Measurements from ENCODE around the gene OTUD7B.
A peak's percentile ranks its signal among the peaks of the same experiment; 100 is the strongest.

Gene OTUD7B

GRCh38 chr1:150010393-150011115 is at the start of gene OTUD7B (continued):
- no peak for TF ChIP-seq ZNF114 (tag by site-specific recombination; IDR thresholded peaks at IDR 0.05)
- no peak for TF ChIP-seq ZNF112 (tag by site-specific recombination; IDR thresholded peaks at IDR 0.05)
- TF ChIP-seq ZNF211 (tag by site-specific recombination; IDR thresholded peaks at IDR 0.05; ENCODE audit: low read depth), result no peak
- no peak for TF ChIP-seq ZNF621 (tag by site-specific recombination; IDR thresholded peaks at IDR 0.05)
- no peak for TF ChIP-seq ZNF138 (tag by site-specific recombination; IDR thresholded peaks at IDR 0.05; ENCODE audit: borderline replicate concordance)
- no peak for TF ChIP-seq ZNF843 (tag by site-specific recombination; IDR thresholded peaks at IDR 0.05)
- TF ChIP-seq ZNF473 (tag by site-specific recombination; IDR thresholded peaks at IDR 0.05), result no peak
- TF ChIP-seq SP3 (tag by site-specific recombination; IDR thresholded peaks at IDR 0.05), result peak; percentile 99
- TF ChIP-seq HIC1 (tag by site-specific recombination; IDR thresholded peaks at IDR 0.05), result peak; percentile 73
- TF ChIP-seq ZNF24 (tag by site-specific recombination; IDR thresholded peaks at IDR 0.05), result peak; percentile 80; the same call in 1 of the 2 replicates
- peak; percentile 99 for TF ChIP-seq ZNF561 (tag by site-specific recombination; IDR thresholded peaks at IDR 0.05; ENCODE audit: borderline replicate concordance)
- peak; percentile 98 for TF ChIP-seq ZSCAN30 (tag by site-specific recombination; IDR thresholded peaks at IDR 0.05)
- TF ChIP-seq ZNF571 (tag by site-specific recombination; IDR thresholded peaks at IDR 0.05), result no peak
- no peak for TF ChIP-seq ZNF560 (tag by site-specific recombination; IDR thresholded peaks at IDR 0.05; ENCODE audit: borderline replicate concordance)
- TF ChIP-seq ZNF132 (tag by site-specific recombination; IDR thresholded peaks at IDR 0.05; ENCODE audit: borderline replicate concordance), result no peak
- TF ChIP-seq ZIC2 (tag by site-specific recombination; IDR thresholded peaks at IDR 0.05), result no peak
- no peak; the same call in 1 of the 2 replicates for TF ChIP-seq HOXD13 (CRISPR knock-in tag; IDR thresholded peaks at IDR 0.05; ENCODE audit: borderline replicate concordance)
- peak; percentile 99 for TF ChIP-seq KLF8 (tag by site-specific recombination; IDR thresholded peaks at IDR 0.05)
- TF ChIP-seq ZNF510 (tag by site-specific recombination; IDR thresholded peaks at IDR 0.05; ENCODE audit: insufficient replicate concordance), result no peak
- no peak for TF ChIP-seq ZNF645 (tag by site-specific recombination; IDR thresholded peaks at IDR 0.05)
- peak; percentile 29; the same call in 1 of the 2 replicates for TF ChIP-seq ZBTB44 (tag by site-specific recombination; IDR thresholded peaks at IDR 0.05)
- no peak for TF ChIP-seq ZNF350 (tag by site-specific recombination; IDR thresholded peaks at IDR 0.05)
- TF ChIP-seq ZBTB1 (tag by site-specific recombination; IDR thresholded peaks at IDR 0.05), result peak; percentile 94
- peak; percentile 73; the same call in 1 of the 2 replicates for TF ChIP-seq ZNF184 (tag by site-specific recombination; IDR thresholded peaks at IDR 0.05)
- no peak for TF ChIP-seq ZNF274 (IDR thresholded peaks at IDR 0.05; ENCODE audit: low read length)
- no peak for TF ChIP-seq ZNF274 (tag by site-specific recombination; IDR thresholded peaks at IDR 0.05; ENCODE audit: borderline replicate concordance)
- no peak for TF ChIP-seq ZNF366 (tag by site-specific recombination; conservative IDR thresholded peaks at IDR 0.05)
- no peak for TF ChIP-seq ZNF488 (tag by site-specific recombination; IDR thresholded peaks at IDR 0.05)
- TF ChIP-seq ZNF449 (tag by site-specific recombination; IDR thresholded peaks at IDR 0.05), result peak; percentile 59; the same call in 1 of the 2 replicates
- TF ChIP-seq ZBTB26 (tag by site-specific recombination; optimal IDR thresholded peaks at IDR 0.05), result peak; percentile 82
- peak; percentile 43; the same call in 1 of the 2 replicates for TF ChIP-seq FEZF1 (tag by site-specific recombination; IDR thresholded peaks at IDR 0.05)
- TF ChIP-seq ZNF624 (tag by site-specific recombination; IDR thresholded peaks at IDR 0.05), result 0 out of 2 replicates have a peak, but pooled peaks have one; percentile 21
- no peak for TF ChIP-seq ZNF302 (tag by site-specific recombination; IDR thresholded peaks at IDR 0.05; ENCODE audit: low read depth)
